Upper lobe of left lung (tissue), 6 donors: ENCODE measurements around the gene LRRC1. TPM values are rescaled to one million over a fixed set of nuclear protein-coding genes. Genes with fewer than 3 reads are reported as not detected.

Experiments
- ATAC-seq, 2 donors: fragments of 200-7000 bp; cut with Tn5 transposase; one replicate each; pipeline ENCODE4 v1.9.1; 2022; ENCODE audit warnings: mild to moderate bottlenecking in 2 of 2, moderate library complexity in 2 of 2; ENCODE audit not compliant: low FRiP score in 2 of 2
- DNase-seq, 2 donors: peaks; one replicate each; pipeline ENCODE4 v3.0.0-alpha.2; 2019 to 2020
- H3K27ac ChIP-seq, 4 donors: fragments of 200-600 bp; sonication (generic); one replicate each; pipeline ENCODE4 v1.5.1; 2016 to 2019
- H3K27me3 ChIP-seq, 4 donors: fragments of 200-600 bp; sonication (generic); one replicate each; pipeline ENCODE4 v1.5.1; 2017 to 2019
- H3K36me3 ChIP-seq, 4 donors: fragments of 200-600 bp; sonication (generic); one replicate each; pipeline ENCODE4 v1.5.1; 2016 to 2019
- H3K4me1 ChIP-seq, 4 donors: fragments of 200-600 bp; sonication (generic); one replicate each; pipeline ENCODE4 v1.5.1; 2018 to 2019
- H3K4me3 ChIP-seq, 4 donors: fragments of 200-600 bp; sonication (generic); one replicate each; pipeline ENCODE4 v1.5.1; 2017 to 2019; ENCODE audit warnings: mild to moderate bottlenecking in 2 of 4, moderate library complexity in 1 of 4
- H3K9me3 ChIP-seq, 4 donors: fragments of 200-600 bp; sonication (generic); one replicate each; pipeline ENCODE4 v1.5.1; 2018 to 2019
- EP300 ChIP-seq, 4 donors: sonication (generic); formaldehyde crosslinking; IDR thresholded peaks; one replicate each; pipeline ENCODE4 v1.5.1; 2017; ENCODE audit warnings: antibody characterized with exemption in 4 of 4, control low read depth in 2 of 4
- POLR2A ChIP-seq, 4 donors: fragments of 450-650 bp; IDR thresholded peaks; one replicate each; pipeline ENCODE4 v1.5.1; 2016 to 2017; ENCODE audit warnings: antibody characterized with exemption in 4 of 4, mild to moderate bottlenecking in 2 of 4
- POLR2AphosphoS5 ChIP-seq, 2 donors: sonication (generic); formaldehyde crosslinking; IDR thresholded peaks; one replicate each; pipeline ENCODE4 v1.5.1; 2017; ENCODE audit warnings: antibody characterized with exemption in 2 of 2
- WGBS, 2 donors: methylation state at CpG; one replicate each; pipeline ENCODE4 v1.1.5; 2017 to 2018; 5-methylcytosine and 5-hydroxymethylcytosine counted together
- total RNA-seq, 6 donors: library from RNA; depleted of rRNA in 4 of 6; stranded (reverse); fragments of >200 nt in 4 of 6; gene quantifications; one replicate each; pipeline versions ENCODE4 v1.1.0 to v1.2.1, GENCODE V29; 2016 to 2021
- TF ChIP-seq, protein P1 (sequence below), 6 experiments: fragments of 450-650 bp in 4 of 6; fragments of 200-600 bp in 2 of 6; sonication (generic) in 2 of 6; IDR thresholded peaks; one replicate each; pipeline ENCODE4 v1.5.1; 2016 to 2019; ENCODE audit warnings: antibody characterized with exemption in 6 of 6
- donor health status: DM: no; HTN: no; CAD: no; lungs with moderate emphysema.
- donor health status: DM: no; HTN: yes; CAD: no; lungs with severe emphysema.

The LRRC1 gene
- total RNA-seq, 6 donors from 2014 or later, result 10.9 to 31.5 (median 19.4) TPM

DNA sequence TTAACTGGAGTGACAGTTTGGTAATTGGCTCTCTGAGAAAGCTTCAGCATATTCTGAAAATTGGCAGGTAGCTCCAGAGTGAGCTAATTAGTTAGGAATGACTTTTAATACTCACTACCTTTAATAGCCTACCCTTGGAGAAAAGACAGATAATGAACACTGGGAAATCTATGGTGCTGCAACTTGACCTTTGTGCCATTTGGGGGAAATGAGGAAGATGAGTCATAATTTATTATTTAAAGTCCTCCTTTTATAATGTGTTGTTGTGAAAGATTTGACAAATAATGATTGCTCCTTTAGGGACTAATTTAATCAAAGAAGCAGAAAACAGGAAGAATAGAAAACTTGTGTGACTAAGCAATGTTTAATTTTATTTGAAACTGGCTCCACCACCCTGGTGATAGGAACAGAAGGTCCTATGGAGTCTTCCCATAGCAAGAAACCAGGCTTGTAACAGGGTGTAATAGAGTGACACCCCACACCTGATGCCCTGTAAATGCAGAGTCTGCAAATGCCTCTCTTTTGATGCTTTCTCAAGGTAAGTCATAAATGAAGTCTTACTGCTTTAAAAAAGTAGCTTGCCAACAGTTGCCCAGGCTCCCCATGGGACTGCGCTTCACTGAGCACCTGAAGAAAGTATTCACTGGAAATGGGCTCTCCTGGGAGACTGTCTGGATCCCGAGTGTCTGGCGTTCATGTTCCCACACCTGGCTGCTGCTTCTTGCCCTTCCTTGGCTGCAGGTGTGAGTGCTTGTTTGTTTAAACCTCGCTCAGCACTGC is 134.4 kb downstream of the LRRC1 start:
- no peaks in the 10 kb centered on the region for H3K36me3 ChIP-seq
- DNase-seq (no peak), ATAC-seq (no peak)
- no peak overlapping the region for H3K27ac ChIP-seq
- no peaks in the 10 kb centered on the region for H3K27me3 ChIP-seq
- TF ChIP-seq POLR2A (IDR thresholded peaks at IDR 0.05), result no peak
- TF ChIP-seq POLR2AphosphoS5 (IDR thresholded peaks at IDR 0.05), result no peak
- TF ChIP-seq, protein P1, sequence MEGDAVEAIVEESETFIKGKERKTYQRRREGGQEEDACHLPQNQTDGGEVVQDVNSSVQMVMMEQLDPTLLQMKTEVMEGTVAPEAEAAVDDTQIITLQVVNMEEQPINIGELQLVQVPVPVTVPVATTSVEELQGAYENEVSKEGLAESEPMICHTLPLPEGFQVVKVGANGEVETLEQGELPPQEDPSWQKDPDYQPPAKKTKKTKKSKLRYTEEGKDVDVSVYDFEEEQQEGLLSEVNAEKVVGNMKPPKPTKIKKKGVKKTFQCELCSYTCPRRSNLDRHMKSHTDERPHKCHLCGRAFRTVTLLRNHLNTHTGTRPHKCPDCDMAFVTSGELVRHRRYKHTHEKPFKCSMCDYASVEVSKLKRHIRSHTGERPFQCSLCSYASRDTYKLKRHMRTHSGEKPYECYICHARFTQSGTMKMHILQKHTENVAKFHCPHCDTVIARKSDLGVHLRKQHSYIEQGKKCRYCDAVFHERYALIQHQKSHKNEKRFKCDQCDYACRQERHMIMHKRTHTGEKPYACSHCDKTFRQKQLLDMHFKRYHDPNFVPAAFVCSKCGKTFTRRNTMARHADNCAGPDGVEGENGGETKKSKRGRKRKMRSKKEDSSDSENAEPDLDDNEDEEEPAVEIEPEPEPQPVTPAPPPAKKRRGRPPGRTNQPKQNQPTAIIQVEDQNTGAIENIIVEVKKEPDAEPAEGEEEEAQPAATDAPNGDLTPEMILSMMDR (IDR thresholded peaks at IDR 0.05), result no peak
- no peak for TF ChIP-seq EP300 (IDR thresholded peaks at IDR 0.05)
- 83 to 97% methylated on average over 4 of the region's 4 CpGs for WGBS, 2 donors
- no peaks in the 10 kb centered on the region for H3K9me3 ChIP-seq
- H3K4me3 ChIP-seq, result no peak overlapping the region
- peaks cover 0 to 10% (median 0%) of the 10 kb centered on the region in 4 donors for H3K4me1 ChIP-seq

DNA sequence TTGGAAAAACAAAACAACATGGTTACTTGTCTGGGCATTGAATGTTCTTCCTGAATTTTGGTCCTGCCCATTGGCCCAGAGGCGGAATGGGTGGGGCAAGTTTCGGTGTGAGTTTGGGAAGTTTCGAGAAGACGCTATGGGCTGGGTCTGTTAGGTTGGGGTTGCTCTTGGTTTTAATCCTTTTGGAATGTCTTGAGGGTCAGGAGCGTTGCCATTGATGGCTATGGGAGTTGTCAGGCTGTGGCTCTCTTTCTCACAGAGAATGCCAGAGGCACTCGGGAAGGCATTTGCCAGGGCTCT is 135.0 kb downstream of the LRRC1 start:
- no peaks in the 10 kb centered on the region for H3K36me3 ChIP-seq
- no peak overlapping the region for H3K4me3 ChIP-seq
- H3K27me3 ChIP-seq, result no peaks in the 10 kb centered on the region
- TF ChIP-seq, protein P1 (IDR thresholded peaks at IDR 0.05), result no peak
- TF ChIP-seq POLR2AphosphoS5 (IDR thresholded peaks at IDR 0.05) (no peak), POLR2A (IDR thresholded peaks at IDR 0.05) (no peak), EP300 (IDR thresholded peaks at IDR 0.05) (no peak)
- 98 to 99% methylated on average over 6 of the region's 6 CpGs for WGBS, 2 donors
- no peak for DNase-seq
- no peaks in the 10 kb centered on the region for H3K9me3 ChIP-seq
- H3K27ac ChIP-seq, result no peak overlapping the region
- ATAC-seq, result no peak
- peaks cover 0 to 10% (median 0%) of the 10 kb centered on the region in 4 donors for H3K4me1 ChIP-seq

DNA sequence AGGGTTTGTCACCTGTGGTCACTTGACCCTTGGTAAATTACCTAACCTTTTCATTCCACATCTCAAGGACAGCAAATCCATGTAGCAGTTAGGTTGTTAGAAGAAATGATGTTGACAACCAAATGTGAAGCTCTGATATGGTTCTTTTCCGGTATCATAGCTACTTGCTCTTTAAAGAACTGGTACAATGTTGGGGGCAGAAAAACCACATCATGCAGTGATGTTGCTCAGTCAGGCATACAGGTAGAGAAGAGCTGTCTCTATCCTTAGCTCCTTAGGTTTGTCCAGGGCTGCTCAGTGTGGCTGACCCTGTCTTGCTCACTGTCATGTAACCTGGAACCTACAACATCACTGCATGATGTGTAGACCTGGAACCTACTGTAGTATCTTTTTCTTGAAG is 135.5 kb downstream of the LRRC1 start:
- Histone ChIP-seq H3K4me1 (peaks cover 0 to 10% (median 0%) of the 10 kb centered on the region in 4 donors), H3K27ac (no peak overlapping the region), H3K9me3 (no peaks in the 10 kb centered on the region), H3K36me3 (no peaks in the 10 kb centered on the region), H3K4me3 (no peak overlapping the region), H3K27me3 (no peaks in the 10 kb centered on the region)
- DNase-seq (no peak), ATAC-seq (no peak)
- WGBS, 2 donors, result 11 to 36% methylated on average over 1 of the region's 1 CpG
- TF ChIP-seq POLR2A (IDR thresholded peaks at IDR 0.05) (no peak), POLR2AphosphoS5 (IDR thresholded peaks at IDR 0.05) (no peak), EP300 (IDR thresholded peaks at IDR 0.05) (no peak)
- TF ChIP-seq, protein P1 (IDR thresholded peaks at IDR 0.05), result no peak

DNA sequence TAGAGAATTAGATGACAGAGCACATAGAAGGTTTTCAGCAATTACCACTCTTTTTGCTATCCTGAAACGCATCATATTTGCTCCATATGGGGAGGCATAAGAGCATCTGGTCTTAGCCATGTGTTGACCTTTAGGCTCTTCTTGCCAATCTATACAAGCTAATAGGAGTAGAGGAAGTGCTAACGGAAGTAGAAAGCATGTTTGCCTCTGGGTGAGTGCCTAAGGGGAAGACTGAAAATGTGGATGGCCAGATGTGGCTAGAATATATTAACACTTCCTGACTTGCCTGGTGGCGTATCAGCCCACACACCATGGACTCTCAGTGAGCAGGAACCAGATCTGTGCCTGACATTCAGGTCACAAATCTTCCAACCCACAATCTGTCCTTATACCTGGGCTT is 136.3 kb downstream of the LRRC1 start:
- no peak overlapping the region for H3K27ac ChIP-seq
- no peaks in the 10 kb centered on the region for H3K36me3 ChIP-seq
- DNase-seq (no peak), ATAC-seq (no peak)
- H3K4me1 ChIP-seq, result peaks cover 0 to 10% (median 0%) of the 10 kb centered on the region in 4 donors
- no peaks in the 10 kb centered on the region for H3K27me3 ChIP-seq
- WGBS, 2 donors, result 71 to 74% methylated on average over 3 of the region's 3 CpGs
- no peak for TF ChIP-seq EP300 (IDR thresholded peaks at IDR 0.05)
- TF ChIP-seq POLR2A (IDR thresholded peaks at IDR 0.05), result no peak
- TF ChIP-seq POLR2AphosphoS5 (IDR thresholded peaks at IDR 0.05), result no peak
- TF ChIP-seq, protein P1 (IDR thresholded peaks at IDR 0.05), result no peak
- no peaks in the 10 kb centered on the region for H3K9me3 ChIP-seq
- no peak overlapping the region for H3K4me3 ChIP-seq

DNA sequence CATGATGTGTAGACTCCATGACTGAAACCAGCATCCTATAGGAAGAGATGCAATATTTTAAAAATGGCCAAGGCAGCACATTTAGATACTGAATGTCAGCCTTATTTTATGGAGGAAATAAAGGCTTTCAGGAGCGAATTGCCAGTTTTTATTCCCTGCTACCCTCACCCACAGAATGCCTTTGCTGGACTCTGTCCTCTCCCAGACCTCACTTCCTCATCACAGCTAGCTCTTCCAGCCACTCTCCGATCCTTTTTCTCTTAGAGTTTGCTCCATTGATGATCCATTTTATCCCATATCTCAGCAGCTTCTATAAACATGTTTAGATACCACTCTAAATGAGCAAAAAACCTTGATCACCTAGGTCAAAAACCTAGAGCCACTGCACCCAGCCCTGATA is 137.7 kb downstream of the LRRC1 start:
- TF ChIP-seq POLR2AphosphoS5 (IDR thresholded peaks at IDR 0.05) (no peak), EP300 (IDR thresholded peaks at IDR 0.05) (no peak), POLR2A (IDR thresholded peaks at IDR 0.05) (no peak)
- TF ChIP-seq, protein P1 (IDR thresholded peaks at IDR 0.05), result no peak

More for the DNA sequence above, 137.7 kb downstream of the LRRC1 start:
- H3K27ac ChIP-seq, result no peak overlapping the region
- DNase-seq (no peak), ATAC-seq (no peak)
- peaks cover 0 to 3% (median 0%) of the 10 kb centered on the region in 4 donors for H3K4me1 ChIP-seq
- no peaks in the 10 kb centered on the region for H3K36me3 ChIP-seq
- no peak overlapping the region for H3K4me3 ChIP-seq
- H3K27me3 ChIP-seq, result no peaks in the 10 kb centered on the region
- H3K9me3 ChIP-seq, result no peaks in the 10 kb centered on the region
- WGBS, 2 donors, result 58 to 73% methylated on average over 2 of the region's 2 CpGs
